BJ (cell line): Measurements from ENCODE around the gene CDADC1. TPM values are rescaled to one million over a fixed set of nuclear protein-coding genes. Genes with fewer than 3 reads are reported as not detected.
"Not testable (repeated sequence)": the region's sequence is repeated elsewhere in the genome, so short reads cannot be mapped to it uniquely, and the experiment has no call there.

Source experiments
- CTCF ChIA-PET: fragments of 350-600 bp; formaldehyde crosslinking; extraction: SDS; loops from one replicate; lab custom pipeline; 2021; ENCODE audit warnings: antibody characterized with exemption, inconsistent platforms; lab: Yijun Ruan, JAX
- POLR2A ChIA-PET: fragments of 300-600 bp; sonication (Branson Sonifier 250); formaldehyde crosslinking; extraction: SDS; loops from one replicate; lab custom pipeline; 2021; ENCODE audit warnings: antibody characterized with exemption; lab: Charles Lee
- DNase-seq: peaks from one replicate; pipeline ENCODE4 v3.0.0-alpha.2; 2011; ENCODE audit warnings: low read depth
- H3K27me3 ChIP-seq: 2 replicates; pipeline ENCODE4 v1.6.0; 2011; ENCODE audit warnings: low read length; ENCODE audit not compliant: control insufficient read depth, insufficient read depth
- H3K36me3 ChIP-seq: 2 replicates; pipeline ENCODE4 v1.5.1; 2011; ENCODE audit warnings: low read length; ENCODE audit not compliant: control insufficient read depth, insufficient read depth
- H3K4me3 ChIP-seq: 2 replicates; pipeline ENCODE4 v1.5.1; 2011; ENCODE audit warnings: low read depth, mild to moderate bottlenecking, control low read depth, low read length
- polyA plus RNA-seq: library from polyadenylated mRNA; depleted of rRNA; stranded (reverse); fragments of >200 nt; gene quantifications from 2 replicates; pipeline ENCODE4 v1.2.3, GENCODE V29; 2011
- TF ChIP-seq, protein P1 (sequence below): IDR thresholded peaks from 2 replicates; pipeline ENCODE4 v1.5.1; 2011; ENCODE audit warnings: low read depth, mild to moderate bottlenecking, control low read depth, inconsistent platforms, low read length, moderate library complexity; ENCODE audit not compliant: insufficient read depth

Gene CDADC1
- polyA plus RNA-seq, 1 experiment = 2.2 TPM

DNA sequence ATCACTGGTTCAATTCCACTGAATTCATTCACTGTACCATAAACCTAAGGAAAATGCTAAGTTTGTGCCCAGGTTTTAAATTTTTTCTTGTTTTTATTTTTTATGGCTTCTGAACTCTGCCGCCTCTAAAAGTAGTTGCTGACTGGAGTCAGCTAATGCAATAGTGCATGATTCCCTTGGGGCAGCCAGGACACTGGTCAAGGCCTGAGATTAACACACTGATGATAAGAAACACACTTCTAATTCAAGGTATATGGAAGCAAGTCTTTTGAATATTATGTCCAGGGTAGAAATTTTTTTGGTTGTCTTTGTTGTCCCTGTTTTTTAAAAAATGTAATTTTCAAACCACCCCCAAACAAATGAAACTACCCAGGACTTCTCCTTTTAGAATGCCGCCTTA lies 72.2 kb downstream of the CDADC1 start:
- H3K4me3 ChIP-seq = no peak overlapping the region
- ChIA-PET CTCF (no interaction called here), POLR2A (no interaction called here)
- TF ChIP-seq, protein P1, sequence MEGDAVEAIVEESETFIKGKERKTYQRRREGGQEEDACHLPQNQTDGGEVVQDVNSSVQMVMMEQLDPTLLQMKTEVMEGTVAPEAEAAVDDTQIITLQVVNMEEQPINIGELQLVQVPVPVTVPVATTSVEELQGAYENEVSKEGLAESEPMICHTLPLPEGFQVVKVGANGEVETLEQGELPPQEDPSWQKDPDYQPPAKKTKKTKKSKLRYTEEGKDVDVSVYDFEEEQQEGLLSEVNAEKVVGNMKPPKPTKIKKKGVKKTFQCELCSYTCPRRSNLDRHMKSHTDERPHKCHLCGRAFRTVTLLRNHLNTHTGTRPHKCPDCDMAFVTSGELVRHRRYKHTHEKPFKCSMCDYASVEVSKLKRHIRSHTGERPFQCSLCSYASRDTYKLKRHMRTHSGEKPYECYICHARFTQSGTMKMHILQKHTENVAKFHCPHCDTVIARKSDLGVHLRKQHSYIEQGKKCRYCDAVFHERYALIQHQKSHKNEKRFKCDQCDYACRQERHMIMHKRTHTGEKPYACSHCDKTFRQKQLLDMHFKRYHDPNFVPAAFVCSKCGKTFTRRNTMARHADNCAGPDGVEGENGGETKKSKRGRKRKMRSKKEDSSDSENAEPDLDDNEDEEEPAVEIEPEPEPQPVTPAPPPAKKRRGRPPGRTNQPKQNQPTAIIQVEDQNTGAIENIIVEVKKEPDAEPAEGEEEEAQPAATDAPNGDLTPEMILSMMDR = no peak
- H3K27me3 ChIP-seq = no peaks in the 10 kb centered on the region
- DNase-seq = no peak
- no peaks in the 10 kb centered on the region for H3K36me3 ChIP-seq

DNA sequence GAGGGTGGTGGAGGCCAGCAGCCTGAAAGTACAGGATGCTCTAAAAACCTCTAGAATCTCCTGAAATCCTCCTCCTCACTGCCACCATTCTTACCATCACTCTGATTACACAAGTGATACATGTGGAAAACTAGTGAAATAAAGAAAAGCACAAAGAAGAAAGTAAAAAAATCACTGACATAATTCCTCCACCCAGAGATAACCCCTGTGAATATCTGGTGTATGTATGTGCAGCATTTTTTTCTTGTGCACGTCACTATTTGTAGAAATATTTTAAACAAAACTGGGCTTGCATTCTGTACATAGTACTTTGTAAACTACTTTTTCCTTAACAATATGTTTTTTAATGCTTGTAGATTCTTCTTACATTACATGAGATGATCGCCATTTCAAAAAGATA lies 73.2 kb downstream of the CDADC1 start:
- CTCF ChIA-PET = interaction anchor here (0.6 to 1.1 kb wide), 3 partner anchors 9 to 223 kb away, joined by 3 to 5 read pairs (median 3); no protein-coding TSS in a partner anchor
- TF ChIP-seq, protein P1 = no peak
- POLR2A ChIA-PET = no interaction called here
- H3K36me3 ChIP-seq = no peaks in the 10 kb centered on the region
- H3K4me3 ChIP-seq = no peak overlapping the region
- no peaks in the 10 kb centered on the region for H3K27me3 ChIP-seq
- DNase-seq = no peak

GRCh38 chr13:49322702-49323101 lies 75.0 kb downstream of the CDADC1 start:
- CTCF ChIA-PET = interaction anchor here (1.3 to 2.0 kb wide), 3 partner anchors 8 to 114 kb away, joined by 3 to 5 read pairs (median 5); no protein-coding TSS in a partner anchor
- H3K27me3 ChIP-seq = no peaks in the 10 kb centered on the region
- no peaks in the 10 kb centered on the region for H3K36me3 ChIP-seq
- POLR2A ChIA-PET = no interaction called here
- TF ChIP-seq, protein P1 = no peak
- no peak overlapping the region for H3K4me3 ChIP-seq
- DNase-seq = no peak

DNA sequence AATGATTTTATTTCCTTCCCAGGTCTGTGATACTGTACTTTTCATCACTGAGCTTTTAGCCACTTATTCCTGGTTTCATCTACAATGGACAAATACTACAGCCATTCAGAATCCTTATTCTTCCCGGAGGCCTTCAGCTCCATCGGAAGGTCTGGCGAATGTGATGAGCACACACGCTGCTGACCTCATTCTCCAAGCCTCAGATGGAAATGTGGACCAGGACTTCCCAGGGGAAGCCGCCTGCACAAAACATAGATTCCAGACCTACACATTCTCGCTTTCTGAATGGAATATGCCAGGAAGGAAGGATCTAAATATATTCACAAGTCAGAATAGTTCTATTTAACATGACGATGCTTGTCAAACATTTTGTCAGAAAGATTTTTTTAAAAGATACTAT lies 75.6 kb downstream of the CDADC1 start:
- H3K27me3 ChIP-seq = no peaks in the 10 kb centered on the region
- DNase-seq = no peak
- POLR2A ChIA-PET = no interaction called here
- no peak overlapping the region for H3K4me3 ChIP-seq
- no peaks in the 10 kb centered on the region for H3K36me3 ChIP-seq
- TF ChIP-seq, protein P1 = no peak
- CTCF ChIA-PET = interaction anchor here (2.0 kb wide), 1 partner anchor 9 kb away, joined by 5 read pairs; no protein-coding TSS in a partner anchor

- CTCF ChIA-PET = no interaction called here
These were observed 78.6 kb downstream of the CDADC1 start for GRCh38 chr13:49326222-49326917.

DNA sequence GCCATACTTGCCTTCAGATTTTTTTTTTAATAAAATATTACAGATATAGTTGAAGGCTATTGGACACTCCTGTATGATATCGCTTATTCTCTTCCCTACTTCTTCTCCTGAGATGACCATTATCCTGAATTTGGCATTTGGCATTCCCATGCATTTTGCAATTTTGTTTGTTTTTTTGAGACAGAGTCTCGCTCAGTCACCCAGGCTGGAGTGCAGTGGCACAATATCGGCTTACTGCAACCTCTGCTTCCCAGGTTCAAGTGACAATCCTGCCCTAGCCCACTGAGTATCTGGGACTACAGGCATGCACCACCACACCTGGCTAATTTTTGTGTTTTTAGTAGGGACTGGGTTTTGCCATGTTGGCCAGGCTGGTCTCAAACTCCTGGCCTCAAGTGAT lies 79.4 kb downstream of the CDADC1 start:
- POLR2A ChIA-PET, H3K4me3 ChIP-seq, CTCF ChIA-PET, H3K36me3 ChIP-seq, DNase-seq, H3K27me3 ChIP-seq: not testable (repeated sequence)

More at GRCh38 chr13:49326222-49326917, 78.6 kb downstream of the CDADC1 start:
- H3K36me3 ChIP-seq = no peaks in the 10 kb centered on the region
- no peaks in the 10 kb centered on the region for H3K27me3 ChIP-seq
- TF ChIP-seq, protein P1 = no peak
- H3K4me3 ChIP-seq = no peak overlapping the region
- POLR2A ChIA-PET = no interaction called here
- DNase-seq = no peak
